GM19395 (cell line): ENCODE data around the gene SDC1.
A peak's percentile ranks its signal among the peaks of the same experiment; 100 is the strongest.

ENCODE experiments used
- ATAC-seq: cut with Tn5 transposase; IDR thresholded peaks from one replicate; pipeline ENCODE4 v1.9.1; 2021; ENCODE audit warnings: mild to moderate bottlenecking, moderate library complexity; ENCODE audit not compliant: unreplicated experiment

SDC1 gene

GRCh38 chr2:20173496-20174402 lies 51.2 kb downstream of the SDC1 start:
- ATAC-seq = no peak

GRCh38 chr2:20173064-20173463 lies 51.9 kb downstream of the SDC1 start:
- no peak for ATAC-seq

GRCh38 chr2:20172273-20173055 lies 52.5 kb downstream of the SDC1 start:
- no peak for ATAC-seq

- no peak for ATAC-seq
These were observed 53.4 kb downstream of the SDC1 start for GRCh38 chr2:20171445-20171977.

- no peak for ATAC-seq
These were observed 54.2 kb downstream of the SDC1 start for GRCh38 chr2:20170704-20171250.

- ATAC-seq = no peak
These were observed 54.9 kb downstream of the SDC1 start for GRCh38 chr2:20169796-20170703.

- no peak for ATAC-seq
These were observed 55.9 kb downstream of the SDC1 start for GRCh38 chr2:20168727-20169696.

GRCh38 chr2:20168048-20168726 lies 56.7 kb downstream of the SDC1 start:
- ATAC-seq = no peak

GRCh38 chr2:20167356-20167755 lies 57.6 kb downstream of the SDC1 start:
- ATAC-seq = no peak

GRCh38 chr2:20165677-20166509 lies 59.0 kb downstream of the SDC1 start:
- ATAC-seq = peak; percentile 60

- ATAC-seq = no peak
These were observed 60.0 kb downstream of the SDC1 start for GRCh38 chr2:20164734-20165478.

GRCh38 chr2:20164061-20164733 lies 60.7 kb downstream of the SDC1 start:
- ATAC-seq = no peak

- no peak for ATAC-seq
These were observed 65.4 kb downstream of the SDC1 start for GRCh38 chr2:20159411-20160070.

GRCh38 chr2:20157193-20157891 lies 67.6 kb downstream of the SDC1 start:
- peak; percentile 47 for ATAC-seq

GRCh38 chr2:20156836-20157192 lies 68.1 kb downstream of the SDC1 start:
- no peak for ATAC-seq
